Medulla oblongata (tissue), 1 donor: ENCODE results near the gene LMNTD2.
"Not testable (repeated sequence)": the region's sequence is repeated elsewhere in the genome, so short reads cannot be mapped to it uniquely, and the experiment has no call there.

ENCODE experiments used
- DNase-seq: peaks from one replicate; pipeline ENCODE4 v3.0.0-alpha.2; 2015; ENCODE audit errors: extremely low spot score

The LMNTD2 gene

DNA sequence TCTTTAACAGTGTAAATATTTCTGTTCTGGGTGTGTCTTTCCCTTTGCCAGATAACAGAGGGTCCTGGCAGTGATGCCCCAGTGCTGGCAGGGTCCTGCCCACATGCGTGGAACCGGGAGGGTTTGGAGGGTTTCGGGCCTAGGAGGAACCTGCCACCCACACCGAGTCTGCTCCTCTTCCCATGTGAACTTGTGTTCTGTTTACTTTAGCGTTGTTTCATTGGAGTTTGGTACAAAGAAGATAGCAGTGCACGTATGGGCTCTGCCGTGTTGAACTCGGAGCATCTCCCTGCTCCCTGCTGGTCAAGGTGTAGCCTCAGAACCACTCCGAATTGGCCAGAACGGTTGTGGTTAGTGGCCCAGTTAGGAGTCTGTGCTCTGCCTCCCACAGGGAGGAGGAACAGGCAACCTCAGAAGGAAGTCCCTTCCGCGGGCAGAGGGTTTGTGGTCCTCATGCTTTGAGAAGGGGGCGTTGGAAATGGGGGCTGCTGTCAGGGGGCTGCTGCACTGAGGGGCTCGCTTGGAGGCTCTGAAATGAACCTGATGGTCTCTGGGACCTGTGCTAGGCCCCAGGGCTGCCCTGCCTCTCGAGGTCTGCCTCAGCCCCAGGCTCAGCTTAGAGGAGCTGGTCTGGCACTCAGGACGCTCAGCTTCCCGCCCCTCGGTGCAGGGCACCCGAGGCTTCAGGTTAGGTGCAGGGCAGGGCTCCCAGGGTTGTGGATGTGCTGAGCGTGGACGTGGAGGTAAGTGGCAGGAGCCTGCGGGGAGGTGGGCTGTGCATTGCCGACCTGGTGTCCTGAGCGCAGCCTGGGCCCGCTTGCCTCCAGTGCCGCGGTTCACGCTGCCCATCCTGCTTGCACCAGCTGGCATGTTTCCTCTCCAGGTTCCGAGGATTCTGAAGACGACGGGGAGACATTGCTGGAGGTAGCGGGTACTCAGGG lies 26.1 kb upstream of the LMNTD2 start:
- no peak for DNase-seq

DNA sequence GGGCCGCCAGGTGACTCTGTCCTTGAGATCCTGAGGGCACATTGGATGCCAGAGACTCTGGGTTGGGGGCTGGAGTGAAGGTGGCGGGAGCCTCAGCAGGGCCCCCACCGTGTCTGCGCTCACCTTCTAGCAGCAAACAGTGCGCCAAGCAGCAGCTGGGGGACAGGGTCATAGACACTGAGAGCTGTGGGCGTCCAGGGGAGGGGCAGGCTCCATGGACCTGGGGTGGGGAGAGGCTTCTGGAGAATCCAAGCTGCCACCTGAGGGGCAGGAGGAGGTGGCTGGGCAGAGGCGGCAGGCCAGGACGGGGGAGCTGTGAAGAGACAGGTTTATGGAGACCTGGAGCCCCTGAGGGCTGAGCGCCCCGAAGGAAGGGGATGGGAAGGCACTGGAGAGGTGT lies 23.7 kb upstream of the LMNTD2 start:
- DNase-seq, result no peak

DNA sequence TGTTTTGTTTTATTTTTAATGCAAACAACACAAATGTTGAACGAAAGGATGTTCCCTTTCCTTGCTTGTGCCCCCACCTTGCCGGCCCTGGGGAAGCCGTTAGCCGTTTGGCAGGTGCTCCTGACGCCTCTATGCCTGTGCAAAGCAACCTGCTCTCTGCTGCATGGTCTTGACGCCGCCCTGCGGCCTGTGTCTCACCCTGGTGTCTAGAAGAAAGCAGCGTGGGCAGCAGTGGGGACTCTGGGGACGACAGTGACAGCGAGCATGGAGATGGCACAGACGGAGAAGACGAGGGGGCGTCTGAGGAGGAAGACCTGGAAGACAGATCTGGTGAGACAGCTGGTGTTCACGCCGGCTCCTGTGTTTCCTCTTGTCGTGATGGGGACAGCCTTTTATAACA lies 21.2 kb upstream of the LMNTD2 start:
- no peak for DNase-seq

DNA sequence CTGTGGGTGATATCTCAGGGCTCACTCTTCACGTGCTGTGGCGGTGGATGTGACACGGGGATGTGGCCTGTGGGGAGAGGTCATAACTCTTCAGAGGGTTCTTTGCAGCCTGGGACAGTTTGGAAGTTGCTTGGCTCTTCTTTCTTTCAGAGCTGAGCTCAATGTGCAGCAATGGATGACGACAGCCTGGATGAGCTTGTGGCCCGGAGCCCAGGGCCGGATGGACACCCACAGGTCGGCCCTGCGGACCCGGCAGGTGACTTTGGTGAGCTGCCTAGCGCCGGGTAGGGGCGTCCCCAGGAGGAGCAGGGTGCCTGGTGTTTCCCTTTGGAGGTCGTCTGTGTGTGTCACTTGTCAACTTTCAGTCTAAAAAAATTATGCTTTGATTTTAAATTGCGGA lies 20.8 kb upstream of the LMNTD2 start:
- no peak for DNase-seq

DNA sequence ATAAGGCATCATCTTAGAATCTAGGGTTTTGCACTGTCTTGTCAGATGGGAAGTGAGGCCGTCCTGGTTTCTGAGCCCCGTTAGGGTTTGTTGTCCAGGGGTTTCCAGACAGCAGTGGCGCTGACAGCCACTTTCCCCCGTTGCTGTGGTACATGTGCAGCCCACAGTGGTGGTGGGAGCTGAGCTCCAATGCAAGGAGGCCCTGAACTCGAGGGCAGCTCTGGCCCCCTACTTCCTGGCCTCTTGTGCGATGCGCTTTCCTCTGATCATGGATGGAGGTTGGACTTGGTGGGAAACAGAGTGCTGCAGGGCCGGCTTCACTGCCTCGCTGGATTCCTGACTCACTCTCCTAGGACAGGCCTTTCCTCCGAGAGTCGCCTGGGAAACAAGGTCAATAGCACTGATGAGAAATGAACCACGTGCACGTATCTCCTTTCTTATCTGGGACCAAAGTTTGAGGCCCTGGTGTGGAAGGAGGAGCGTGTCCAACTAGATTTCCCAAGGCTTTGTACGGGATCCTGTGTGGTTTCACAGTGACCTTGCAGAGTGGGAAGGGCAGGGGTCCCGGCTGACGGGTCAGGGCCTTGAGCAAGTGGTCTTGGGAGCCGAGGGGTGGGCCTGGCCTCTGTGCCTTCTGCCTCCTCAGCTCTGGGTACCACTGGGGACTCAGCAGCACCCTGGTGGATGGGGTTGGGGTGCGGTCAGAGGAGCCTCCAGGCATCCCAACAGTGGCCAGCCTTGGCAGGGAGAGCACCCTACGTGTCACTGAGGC lies 19.5 kb upstream of the LMNTD2 start:
- no peak for DNase-seq

- DNase-seq, result no peak
These were observed 17.9 kb upstream of the LMNTD2 start for GRCh38 chr11:578276-579035.

DNA sequence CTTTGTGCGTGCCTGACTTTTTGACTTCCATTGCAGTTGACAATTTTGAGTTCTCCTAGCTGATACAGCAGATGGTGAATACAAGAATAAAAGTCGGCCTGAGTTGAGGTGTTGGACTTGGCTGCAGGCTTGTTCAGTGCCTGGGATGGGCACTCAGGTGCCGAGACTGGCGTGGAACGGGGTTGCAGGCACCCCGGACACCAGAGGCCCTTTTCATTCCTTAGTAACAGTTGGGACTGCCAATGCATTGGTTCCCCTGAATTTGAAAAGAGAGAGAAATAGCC lies 17.0 kb upstream of the LMNTD2 start:
- DNase-seq, result no peak

GRCh38 chr11:576811-577610 lies 16.5 kb upstream of the LMNTD2 start:
- no peak for DNase-seq

GRCh38 chr11:575996-576768 lies 15.6 kb upstream of the LMNTD2 start, which contains the start of gene PHRF1:
PHRF1 (plus strand) TSS chr11:576470; CDS start chr11:581513, 5,043 bp downstream.
- DNase-seq, result peak; percentile 94

DNA sequence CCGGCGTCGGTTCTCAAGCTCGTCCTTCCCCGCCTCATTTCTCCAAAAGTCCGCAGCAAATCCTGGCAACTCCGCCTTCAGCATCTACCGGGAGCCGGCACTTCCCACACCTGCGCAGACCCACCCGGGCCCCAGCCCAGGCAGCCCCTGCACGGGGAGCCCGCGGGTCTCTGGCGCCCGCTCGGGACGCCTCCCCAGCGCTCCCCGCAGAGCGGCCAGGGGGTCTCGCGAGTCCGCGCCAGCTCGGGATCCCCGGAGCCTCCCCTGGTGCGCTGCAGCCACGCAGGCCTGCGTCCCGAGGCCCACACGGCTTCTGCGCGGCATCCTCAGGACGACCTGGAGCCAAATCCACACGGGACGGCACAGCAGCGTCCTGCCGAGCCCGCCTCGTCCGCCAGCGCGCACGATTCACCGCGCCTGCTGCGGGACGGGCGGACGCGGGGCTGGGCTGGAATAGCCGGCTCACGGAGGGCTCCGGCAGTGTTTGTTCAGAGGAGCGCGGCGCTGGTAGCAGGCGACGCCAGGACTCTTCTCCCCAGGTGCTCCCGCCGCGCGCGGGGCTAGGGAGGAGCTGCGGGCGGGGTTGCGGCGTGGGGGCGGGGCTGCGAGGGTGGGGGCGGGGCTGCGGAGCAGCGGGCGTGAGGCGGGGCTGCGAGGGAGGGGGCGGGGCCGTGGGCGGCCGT lies 14.9 kb upstream of the LMNTD2 start:
- peak; percentile 85 for DNase-seq

- DNase-seq, result no peak
These were observed 14.2 kb upstream of the LMNTD2 start for GRCh38 chr11:574632-575312.

GRCh38 chr11:574031-574570 lies 13.6 kb upstream of the LMNTD2 start:
- not testable (repeated sequence) for DNase-seq

DNA sequence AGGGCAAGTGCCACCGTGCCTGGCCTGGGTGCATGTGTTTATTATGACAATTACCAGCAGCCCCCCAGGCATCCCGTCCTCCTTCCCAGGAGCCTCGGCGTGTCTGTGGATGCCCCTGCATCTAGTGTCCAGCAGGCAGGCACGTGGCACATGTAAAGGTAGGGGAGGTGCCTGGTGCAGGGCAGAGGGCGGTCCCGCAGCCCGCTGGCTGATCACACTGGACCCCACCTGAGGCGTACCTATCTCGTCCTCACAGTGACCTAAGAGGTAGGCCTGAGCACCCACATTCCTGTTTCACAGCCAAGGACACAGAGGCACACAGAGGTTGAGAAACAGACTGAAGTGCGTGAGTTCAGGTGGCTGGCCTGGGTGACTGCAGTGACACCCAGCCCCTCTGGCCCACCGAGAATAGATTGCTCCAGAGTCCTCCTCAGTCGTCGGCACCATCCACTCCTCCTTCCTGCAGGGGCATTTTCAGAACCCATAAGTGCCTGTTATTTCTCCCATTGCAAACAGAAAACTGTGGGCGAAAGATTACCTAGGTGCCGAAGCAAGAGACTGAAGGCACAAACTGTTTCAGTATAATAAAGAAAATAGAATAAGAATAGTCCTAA lies 12.7 kb upstream of the LMNTD2 start:
- DNase-seq, result no peak

DNA sequence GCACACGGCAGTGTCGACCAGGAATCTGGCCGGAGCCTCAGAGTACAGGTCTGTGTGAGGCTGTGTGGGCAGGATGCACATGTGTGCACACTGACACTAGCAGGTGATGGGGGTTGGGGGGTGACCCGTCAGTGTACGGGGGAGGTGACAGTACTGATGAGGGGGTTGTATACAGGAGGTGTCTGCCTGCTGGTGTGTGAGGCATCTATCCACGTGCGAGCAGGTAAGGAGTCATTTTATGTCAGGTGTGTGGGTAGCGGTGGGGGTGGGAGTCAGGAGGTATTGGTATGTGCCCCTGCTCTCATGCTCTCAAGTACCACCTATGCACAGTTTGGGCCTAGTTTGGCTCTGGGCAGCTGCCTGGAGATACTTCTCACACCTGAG lies 11.3 kb upstream of the LMNTD2 start:
- DNase-seq, result no peak

DNA sequence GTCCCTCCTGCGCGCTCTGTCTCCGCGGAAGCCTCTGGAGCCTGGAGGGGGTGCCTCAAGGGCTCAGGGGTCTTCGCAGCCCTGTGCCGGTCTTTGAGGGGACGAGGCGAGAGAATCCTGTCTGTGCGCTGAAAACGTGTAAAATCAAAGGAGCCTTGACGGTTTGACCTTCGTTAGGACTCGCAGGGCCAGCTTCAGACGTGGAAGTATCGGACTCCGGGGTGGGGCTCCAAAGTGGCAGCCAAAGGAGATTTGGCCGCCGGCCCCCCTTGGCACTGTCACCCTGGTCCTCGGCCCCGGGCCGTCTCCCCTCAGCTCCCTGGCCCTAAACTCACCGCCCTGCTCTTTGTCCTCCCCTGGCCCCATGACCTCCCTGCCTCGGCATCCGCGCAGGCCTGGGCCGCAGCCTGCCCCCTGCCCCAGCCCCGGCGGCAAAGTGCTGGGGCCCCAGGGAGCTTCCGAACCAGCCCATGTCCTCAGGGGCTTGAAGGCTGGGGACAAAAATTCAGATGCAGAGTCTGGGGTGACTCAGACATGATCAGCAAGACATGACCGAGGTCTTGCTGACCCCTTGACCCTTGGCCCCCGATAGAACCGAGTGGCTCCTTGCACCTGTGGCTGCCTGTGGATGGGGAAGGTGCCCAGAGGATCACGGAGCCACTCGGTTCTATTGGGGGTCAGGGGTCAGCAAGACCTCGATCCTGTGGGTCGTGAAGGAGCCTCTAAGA lies 8.8 kb upstream of the LMNTD2 start:
- no peak for DNase-seq

GRCh38 chr11:568306-569157 lies 8.0 kb upstream of the LMNTD2 start:
- DNase-seq, result peak; percentile 93

DNA sequence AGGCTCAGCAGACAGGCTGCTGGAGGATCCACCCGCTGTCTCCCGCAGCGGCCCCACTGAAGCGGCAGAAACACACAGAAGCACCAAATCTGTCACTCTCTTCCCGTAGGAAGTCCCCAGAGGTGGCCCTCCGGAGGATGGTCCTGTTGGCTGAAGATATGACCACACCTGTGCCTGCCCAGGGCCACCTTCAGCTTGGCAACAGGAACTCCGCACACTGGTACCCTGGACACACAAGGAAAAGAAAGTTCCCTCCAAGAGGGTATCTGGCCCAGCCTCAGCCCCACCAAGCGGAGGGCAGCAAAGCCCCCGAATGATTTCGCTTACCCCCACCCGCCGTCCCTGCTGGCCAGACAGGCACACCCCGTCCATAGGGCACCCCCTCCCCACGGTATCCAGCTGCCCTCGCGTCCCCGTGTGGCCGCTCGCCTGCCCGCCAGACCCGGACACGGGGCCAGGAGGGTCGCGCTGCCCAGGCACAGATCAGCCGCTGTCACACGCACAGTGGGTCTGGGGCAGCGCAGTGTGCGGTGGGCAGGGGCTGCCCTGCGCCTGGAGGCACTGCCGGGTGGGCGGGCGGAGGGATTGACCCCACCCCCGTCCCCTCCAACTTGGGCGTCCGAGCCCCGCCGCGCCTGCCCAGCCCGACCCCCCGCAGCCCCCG lies 7.2 kb upstream of the LMNTD2 start:
- no peak for DNase-seq
